H1 (cell line): ENCODE data around the gene PDE3A. TPM values are rescaled to one million over a fixed set of nuclear protein-coding genes. Genes with fewer than 3 reads are reported as not detected.

Experiments
- CTCF ChIA-PET: fragments of 300-600 bp; sonication (Branson Sonifier 250); formaldehyde crosslinking; loops from one replicate; lab custom pipeline; 2021; ENCODE audit not compliant: partially characterized antibody; lab: Charles Lee
- POLR2A ChIA-PET: fragments of 300-600 bp; sonication (Branson Sonifier 250); formaldehyde crosslinking; loops from one replicate; lab custom pipeline; 2021; ENCODE audit warnings: inconsistent platforms; ENCODE audit not compliant: partially characterized antibody; lab: Charles Lee
- DNase-seq, 2 experiments: peaks; one replicate each; pipeline versions ENCODE4 v3.0.0 to v3.0.0-alpha.2; 2010 to 2022; ENCODE audit warnings: low spot score in 2 of 2, low read depth in 1 of 2, mixed read lengths in 1 of 2
- FAIRE-seq: peaks from 2 replicates; lab custom pipeline; 2011; peaks lifted over from hg19 to GRCh38; lab: Jason Lieb, UNC
- H2AFZ ChIP-seq: 2 replicates; pipeline ENCODE4 v1.8.1; 2012; ENCODE audit warnings: low read length, inconsistent platforms
- H2AK5ac ChIP-seq: 2 replicates; pipeline ENCODE4 v1.6.1; 2013; ENCODE audit warnings: low read depth, low read length
- H2BK120ac ChIP-seq: replicated peaks from 2 replicates; pipeline ENCODE3; 2013; ENCODE audit warnings: low read depth, low read length, inconsistent platforms
- H2BK12ac ChIP-seq: 2 replicates; pipeline ENCODE4 v1.6.1; 2013; ENCODE audit warnings: low read depth, low read length
- H2BK15ac ChIP-seq: 2 replicates; pipeline ENCODE4 v1.6.1; 2013; ENCODE audit warnings: low read length
- H2BK20ac ChIP-seq: 2 replicates; pipeline ENCODE4 v1.6.1; 2013; ENCODE audit warnings: low read length
- H2BK5ac ChIP-seq: 2 replicates; pipeline ENCODE4 v1.6.1; 2013; ENCODE audit warnings: low read depth, low read length
- H3K14ac ChIP-seq: 2 replicates; pipeline ENCODE4 v1.6.1; 2013; ENCODE audit warnings: inconsistent platforms; ENCODE audit not compliant: insufficient read length
- H3K18ac ChIP-seq: 2 replicates; pipeline ENCODE4 v1.6.1; 2013; ENCODE audit warnings: low read length; ENCODE audit errors: extremely low read depth
- H3K23ac ChIP-seq: 2 replicates; pipeline ENCODE4 v1.6.1; 2013; ENCODE audit warnings: inconsistent platforms; ENCODE audit not compliant: insufficient read length
- H3K23me2 ChIP-seq: 2 replicates; pipeline ENCODE4 v1.6.1; 2013; ENCODE audit warnings: low read depth, low read length
- H3K27ac ChIP-seq: 2 replicates; pipeline ENCODE4 v1.6.1; 2011; ENCODE audit warnings: low read depth, low read length, inconsistent platforms
- H3K27me3 ChIP-seq, 4 experiments: replicated peaks in 1 of 4; 1 replicate in 1 of 4; 2 replicates in 3 of 4; pipeline versions ENCODE4 v1.6.1 to v1.8.1; 2011 to 2013; ENCODE audit warnings: low read length in 3 of 4, mild to moderate bottlenecking in 3 of 4, inconsistent platforms in 2 of 4, mixed read lengths in 2 of 4, moderate library complexity in 1 of 4; ENCODE audit not compliant: control insufficient read depth in 3 of 4, insufficient read depth in 3 of 4; ENCODE audit errors: extremely low read depth in 1 of 4
- H3K36me3 ChIP-seq, 4 experiments: 2 replicates each; pipeline versions ENCODE4 v1.6.1 to v1.8.1; 2011 to 2013; ENCODE audit warnings: mild to moderate bottlenecking in 4 of 4, low read length in 3 of 4, moderate library complexity in 2 of 4, control low read depth in 1 of 4, inconsistent platforms in 1 of 4; ENCODE audit not compliant: insufficient read depth in 4 of 4, control insufficient read depth in 2 of 4
- H3K4ac ChIP-seq: replicated peaks from 2 replicates; pipeline ENCODE3; 2013; ENCODE audit warnings: low read length, low read depth, mixed read lengths, inconsistent platforms; ENCODE audit not compliant: insufficient read length
- H3K4me1 ChIP-seq, 4 experiments: replicated peaks in 1 of 4; 1 replicate in 1 of 4; 2 replicates in 3 of 4; pipeline versions ENCODE4 v1.6.1 to v1.8.1; 2011 to 2013; ENCODE audit warnings: low read length in 3 of 4, inconsistent platforms in 2 of 4, mixed read lengths in 1 of 4; ENCODE audit not compliant: insufficient read depth in 4 of 4, control insufficient read depth in 3 of 4
- H3K4me2 ChIP-seq, 2 experiments: 2 replicates each; pipeline versions ENCODE4 v1.6.1 to v1.8.1; 2011 to 2013; ENCODE audit warnings: low read depth in 2 of 2, low read length in 2 of 2, control low read depth in 1 of 2, inconsistent platforms in 1 of 2, mild to moderate bottlenecking in 1 of 2; ENCODE audit not compliant: insufficient read depth in 1 of 2
- H3K4me3 ChIP-seq, 4 experiments: fragments of 200-600, 300-600 bp in 1 of 4; sonication (generic), shearing (Covaris generic), sonication (Bioruptor Twin) in 1 of 4; 2 replicates each; pipeline versions ENCODE4 v1.5.1 to v1.8.1; 2011 to 2016; ENCODE audit warnings: low read length in 4 of 4, low read depth in 3 of 4, control low read depth in 2 of 4, inconsistent platforms in 2 of 4, mild to moderate bottlenecking in 2 of 4, mixed read lengths in 1 of 4, moderate library complexity in 1 of 4; ENCODE audit not compliant: insufficient read depth in 2 of 4; ENCODE audit errors: extremely low read depth in 1 of 4
- H3K56ac ChIP-seq: replicated peaks from 2 replicates; pipeline ENCODE3; 2013; ENCODE audit warnings: low read depth, mild to moderate bottlenecking, mixed read lengths, low read length, inconsistent platforms; ENCODE audit not compliant: insufficient read length
- H3K79me1 ChIP-seq: 2 replicates; pipeline ENCODE4 v1.6.1; 2013; ENCODE audit warnings: low read depth, low read length, control low read depth
- H3K79me2 ChIP-seq, 2 experiments: 2 replicates each; pipeline versions ENCODE4 v1.6.1 to v1.8.1; 2012 to 2013; ENCODE audit warnings: low read length in 2 of 2, mild to moderate bottlenecking in 2 of 2, inconsistent platforms in 1 of 2; ENCODE audit not compliant: insufficient read depth in 2 of 2, control insufficient read depth in 1 of 2
- H3K9ac ChIP-seq, 4 experiments: replicated peaks in 1 of 4; 1 replicate in 1 of 4; 2 replicates in 3 of 4; pipeline versions ENCODE4 v1.6.1 to v1.8.1; 2011 to 2013; ENCODE audit warnings: low read depth in 3 of 4, low read length in 3 of 4, control low read depth in 2 of 4, mild to moderate bottlenecking in 2 of 4, moderate library complexity in 2 of 4, inconsistent platforms in 1 of 4; ENCODE audit errors: extremely low read depth in 1 of 4
- H3K9me3 ChIP-seq, 2 experiments: 2 replicates each; pipeline versions ENCODE4 v1.6.1 to v1.8.1; 2012 to 2013; ENCODE audit warnings: mild to moderate bottlenecking in 2 of 2, moderate library complexity in 2 of 2, control low read depth in 1 of 2, inconsistent platforms in 1 of 2, low read depth in 1 of 2, low read length in 1 of 2, mixed read lengths in 1 of 2; ENCODE audit not compliant: insufficient read depth in 2 of 2
- H4K20me1 ChIP-seq, 2 experiments: replicated peaks in 1 of 2; 2 replicates each; pipeline versions ENCODE3 to v1.8.1; 2011 to 2013; ENCODE audit warnings: inconsistent platforms in 2 of 2, low read length in 2 of 2, mild to moderate bottlenecking in 1 of 2; ENCODE audit not compliant: insufficient read depth in 2 of 2, control insufficient read depth in 1 of 2
- H4K5ac ChIP-seq: 2 replicates; pipeline ENCODE4 v1.6.1; 2013; ENCODE audit warnings: low read length, low read depth, mixed read lengths, inconsistent platforms; ENCODE audit not compliant: insufficient read length
- H4K8ac ChIP-seq: 2 replicates; pipeline ENCODE4 v1.8.0; 2013; ENCODE audit warnings: mild to moderate bottlenecking, moderate library complexity, low read length, inconsistent platforms; ENCODE audit not compliant: insufficient read depth; ENCODE audit errors: extremely low read depth
- H4K91ac ChIP-seq: replicated peaks from 2 replicates; pipeline ENCODE3; 2013; ENCODE audit warnings: low read length, mixed read lengths, inconsistent platforms; ENCODE audit not compliant: insufficient read length
- CHD2 ChIP-seq: IDR thresholded peaks from 2 replicates; pipeline ENCODE4 v1.6.1; 2012; ENCODE audit warnings: low read length, improper control_type of control experiment
- CTBP2 ChIP-seq: IDR thresholded peaks from 2 replicates; pipeline ENCODE4 v1.7.0; 2011; ENCODE audit warnings: borderline replicate concordance, mild to moderate bottlenecking, moderate library complexity, mixed read lengths, low read length; ENCODE audit not compliant: insufficient read depth, insufficient read length
- HDAC2 ChIP-seq, 2 experiments: fragments of 300-600 bp in 1 of 2; sonication (generic) in 1 of 2; IDR thresholded peaks; 2 replicates each; pipeline ENCODE4 v1.6.1; 2011 to 2012; ENCODE audit warnings: low read depth in 2 of 2, low read length in 2 of 2, mild to moderate bottlenecking in 2 of 2, moderate library complexity in 2 of 2, borderline replicate concordance in 1 of 2, inconsistent platforms in 1 of 2
- JUN ChIP-seq: IDR thresholded peaks from 2 replicates; pipeline ENCODE4 v1.6.1; 2011; ENCODE audit warnings: low read depth, mild to moderate bottlenecking, improper control_type of control experiment, low read length
- SIX5 ChIP-seq: IDR thresholded peaks from 2 replicates; pipeline ENCODE4 v1.6.1; 2011; ENCODE audit warnings: mild to moderate bottlenecking, low read depth, low read length
- SUZ12 ChIP-seq: fragments of 200-600 bp; sonication (generic); IDR thresholded peaks from 2 replicates; pipeline ENCODE4 v1.6.1; 2012; ENCODE audit warnings: mild to moderate bottlenecking, inconsistent platforms, low read length, moderate library complexity, mixed read lengths
- TAF7 ChIP-seq: optimal IDR thresholded peaks from 2 replicates; pipeline ENCODE3; 2011; ENCODE audit warnings: low read depth, mild to moderate bottlenecking, inconsistent platforms, low read length, moderate library complexity, borderline replicate concordance
- polyA plus RNA-seq, 7 experiments: library from polyadenylated mRNA; depleted of rRNA in 3 of 7; stranded (reverse) in 5 of 7; unstranded in 2 of 7; fragments of >200 nt in 5 of 7; fragments of 200-250 nt in 2 of 7; gene quantifications; 1 replicate in 5 of 7; 2 replicates in 1 of 7; 4 replicates in 1 of 7; pipeline versions ENCODE4 v1.2.1 to v1.2.3, GENCODE V29; 2011 to 2013; ENCODE audit warnings: missing spikeins in 2 of 7, mixed read lengths in 2 of 7
- total RNA-seq: library from RNA; stranded (reverse); fragmentation: NEBNext Ultra II Directional; extraction: Animal tissue kit (Norgen Biotek cat#: 25700); gene quantifications from 2 replicates; pipeline ENCODE4 v1.2.1, GENCODE V29; 2021

Gene PDE3A
- total and polyA plus RNA-seq, 2 of the 8 experiments (the other 6 are each of a cell fraction or from before 2014, with no cell fraction given), result 1.4 to 3.4 TPM

- Histone ChIP-seq H2BK12ac (no peak overlapping the region), H3K36me3 (no peaks in the 10 kb centered on the region), H3K4ac (no peak overlapping the region), H3K27ac (no peak overlapping the region), H2BK120ac (no peak overlapping the region), H2AK5ac (no peak overlapping the region), H3K23ac (no peak overlapping the region), H3K4me3 (no peak overlapping the region), H2AFZ (no peak overlapping the region), H3K79me2 (no peaks in the 10 kb centered on the region), H3K9ac (no peak overlapping the region), H3K56ac (no peak overlapping the region), H4K5ac (no peak overlapping the region), H4K8ac (no peak overlapping the region), H3K23me2 (no peaks in the 10 kb centered on the region), H2BK15ac (no peak overlapping the region), H2BK20ac (no peak overlapping the region), H3K4me2 (no peak overlapping the region), H3K18ac (no peak overlapping the region), H3K79me1 (no peaks in the 10 kb centered on the region), H3K9me3 (no peaks in the 10 kb centered on the region), H4K91ac (no peak overlapping the region), H3K27me3 (no peaks in the 10 kb centered on the region), H2BK5ac (no peak overlapping the region), H3K4me1 (peaks cover 0 to 2% (median under 1%) of the 10 kb centered on the region in 4 experiments; a peak in 2 of 7 replicates), H3K14ac (no peak overlapping the region), H4K20me1 (no peaks in the 10 kb centered on the region)
- ChIA-PET POLR2A (no interaction called here), CTCF (interaction anchor here (0.8 to 2.0 kb wide), 2 partner anchors 27 to 59 kb away, joined by 3 to 5 read pairs; no protein-coding TSS in a partner anchor)
- FAIRE-seq, result no peak
- no peak for DNase-seq
- TF ChIP-seq SUZ12, result no peak
- no peak for TF ChIP-seq JUN
- no peak for TF ChIP-seq CTBP2
- TF ChIP-seq CHD2, result no peak
- no peak for TF ChIP-seq HDAC2 (IDR thresholded peaks at IDR 0.05; ENCODE audit: borderline replicate concordance in 1 of 2, low read depth in 2 of 2, low read length in 2 of 2)
- TF ChIP-seq TAF7, result no peak
- TF ChIP-seq SIX5, result no peak
Measured at GRCh38 chr12:20490213-20490612, 121.9 kb downstream of the PDE3A start.
